ENCODE data around the gene PAPOLG. TPM values are rescaled to one million over a fixed set of nuclear protein-coding genes. Genes with fewer than 3 reads are reported as not detected.

Gene PAPOLG
- total and polyA plus RNA-seq, 9 of the 15 experiments (the other 6 are each of a cell fraction or from before 2014, with no cell fraction given): 3.9 to 16.3 (median 10.0) TPM

GRCh38 chr2:60808330-60808801 is 52.3 kb downstream of the PAPOLG start (continued):
- TF ChIP-seq ZBTB11 (CRISPR knock-in tag; IDR thresholded peaks at IDR 0.05): peak in 1 of 3 experiments; percentile 37; a peak in 1 of 6 replicates
- 0 out of 2 replicates have a peak, but pooled peaks have one; percentile 42 for TF ChIP-seq SUPT5H (IDR thresholded peaks at IDR 0.05)
- TF ChIP-seq FOXJ3 (CRISPR knock-in tag; IDR thresholded peaks at IDR 0.05): no peak
- TF ChIP-seq NCOA4 (IDR thresholded peaks at IDR 0.05; ENCODE audit: partially characterized antibody): no peak
- peak; percentile 60; the same call in 1 of the 2 replicates for TF ChIP-seq POLR2H (tag; IDR thresholded peaks at IDR 0.05; ENCODE audit: low read depth)
- no peak for TF ChIP-seq CHD2 (IDR thresholded peaks at IDR 0.05; ENCODE audit: low read depth, low read length)
- TF ChIP-seq MYNN (IDR thresholded peaks at IDR 0.05): no peak
- no peak for TF ChIP-seq MYNN (CRISPR knock-in tag; IDR thresholded peaks at IDR 0.05)
- no peak for TF ChIP-seq ZNF274 (IDR thresholded peaks at IDR 0.05; ENCODE audit: borderline replicate concordance, low read depth, low read length)
- TF ChIP-seq ZNF263 (CRISPR knock-in tag; IDR thresholded peaks at IDR 0.05; ENCODE audit: borderline replicate concordance): no peak
- TF ChIP-seq, protein P1, sequence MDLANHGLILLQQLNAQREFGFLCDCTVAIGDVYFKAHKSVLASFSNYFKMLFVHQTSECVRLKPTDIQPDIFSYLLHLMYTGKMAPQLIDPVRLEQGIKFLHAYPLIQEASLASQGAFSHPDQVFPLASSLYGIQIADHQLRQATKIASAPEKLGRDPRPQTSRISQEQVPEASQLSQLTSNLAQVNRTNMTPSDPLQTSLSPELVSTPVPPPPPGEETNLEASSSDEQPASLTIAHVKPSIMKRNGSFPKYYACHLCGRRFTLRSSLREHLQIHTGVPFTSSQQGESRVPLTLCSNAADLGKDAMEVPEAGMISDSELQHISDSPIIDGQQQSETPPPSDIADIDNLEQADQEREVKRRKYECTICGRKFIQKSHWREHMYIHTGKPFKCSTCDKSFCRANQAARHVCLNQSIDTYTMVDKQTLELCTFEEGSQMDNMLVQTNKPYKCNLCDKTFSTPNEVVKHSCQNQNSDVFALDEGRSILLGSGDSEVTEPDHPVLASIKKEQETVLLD (IDR thresholded peaks at IDR 0.05): no peak; the same call in 1 of the 2 replicates
- peak; percentile 69 for TF ChIP-seq RBFOX2 (IDR thresholded peaks at IDR 0.05; ENCODE audit: low read depth, low read length)
- TF ChIP-seq ZNF79 (CRISPR knock-in tag; IDR thresholded peaks at IDR 0.05; ENCODE audit: low read depth): no peak
- TF ChIP-seq CREM (IDR thresholded peaks at IDR 0.05; ENCODE audit: low read depth): peak; percentile 80
- no peak for TF ChIP-seq ATF1 (CRISPR knock-in tag; IDR thresholded peaks at IDR 0.05)
- TF ChIP-seq ATF1 (tag; IDR thresholded peaks at IDR 0.05): peak; percentile 79
- no peak for TF ChIP-seq ZNF140 (CRISPR knock-in tag; IDR thresholded peaks at IDR 0.05)
- no peak for TF ChIP-seq RFX1 (IDR thresholded peaks at IDR 0.05)
- TF ChIP-seq, protein P2, sequence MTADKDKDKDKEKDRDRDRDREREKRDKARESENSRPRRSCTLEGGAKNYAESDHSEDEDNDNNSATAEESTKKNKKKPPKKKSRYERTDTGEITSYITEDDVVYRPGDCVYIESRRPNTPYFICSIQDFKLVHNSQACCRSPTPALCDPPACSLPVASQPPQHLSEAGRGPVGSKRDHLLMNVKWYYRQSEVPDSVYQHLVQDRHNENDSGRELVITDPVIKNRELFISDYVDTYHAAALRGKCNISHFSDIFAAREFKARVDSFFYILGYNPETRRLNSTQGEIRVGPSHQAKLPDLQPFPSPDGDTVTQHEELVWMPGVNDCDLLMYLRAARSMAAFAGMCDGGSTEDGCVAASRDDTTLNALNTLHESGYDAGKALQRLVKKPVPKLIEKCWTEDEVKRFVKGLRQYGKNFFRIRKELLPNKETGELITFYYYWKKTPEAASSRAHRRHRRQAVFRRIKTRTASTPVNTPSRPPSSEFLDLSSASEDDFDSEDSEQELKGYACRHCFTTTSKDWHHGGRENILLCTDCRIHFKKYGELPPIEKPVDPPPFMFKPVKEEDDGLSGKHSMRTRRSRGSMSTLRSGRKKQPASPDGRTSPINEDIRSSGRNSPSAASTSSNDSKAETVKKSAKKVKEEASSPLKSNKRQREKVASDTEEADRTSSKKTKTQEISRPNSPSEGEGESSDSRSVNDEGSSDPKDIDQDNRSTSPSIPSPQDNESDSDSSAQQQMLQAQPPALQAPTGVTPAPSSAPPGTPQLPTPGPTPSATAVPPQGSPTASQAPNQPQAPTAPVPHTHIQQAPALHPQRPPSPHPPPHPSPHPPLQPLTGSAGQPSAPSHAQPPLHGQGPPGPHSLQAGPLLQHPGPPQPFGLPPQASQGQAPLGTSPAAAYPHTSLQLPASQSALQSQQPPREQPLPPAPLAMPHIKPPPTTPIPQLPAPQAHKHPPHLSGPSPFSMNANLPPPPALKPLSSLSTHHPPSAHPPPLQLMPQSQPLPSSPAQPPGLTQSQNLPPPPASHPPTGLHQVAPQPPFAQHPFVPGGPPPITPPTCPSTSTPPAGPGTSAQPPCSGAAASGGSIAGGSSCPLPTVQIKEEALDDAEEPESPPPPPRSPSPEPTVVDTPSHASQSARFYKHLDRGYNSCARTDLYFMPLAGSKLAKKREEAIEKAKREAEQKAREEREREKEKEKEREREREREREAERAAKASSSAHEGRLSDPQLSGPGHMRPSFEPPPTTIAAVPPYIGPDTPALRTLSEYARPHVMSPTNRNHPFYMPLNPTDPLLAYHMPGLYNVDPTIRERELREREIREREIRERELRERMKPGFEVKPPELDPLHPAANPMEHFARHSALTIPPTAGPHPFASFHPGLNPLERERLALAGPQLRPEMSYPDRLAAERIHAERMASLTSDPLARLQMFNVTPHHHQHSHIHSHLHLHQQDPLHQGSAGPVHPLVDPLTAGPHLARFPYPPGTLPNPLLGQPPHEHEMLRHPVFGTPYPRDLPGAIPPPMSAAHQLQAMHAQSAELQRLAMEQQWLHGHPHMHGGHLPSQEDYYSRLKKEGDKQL (CRISPR knock-in tag; IDR thresholded peaks at IDR 0.05; ENCODE audit: borderline replicate concordance): no peak
- peak; percentile 36 for TF ChIP-seq ASH1L (IDR thresholded peaks at IDR 0.05; ENCODE audit: borderline replicate concordance, low read depth, partially characterized antibody)
